ENCODE data around the gene SIGLEC1. TPM values are rescaled to one million over a fixed set of nuclear protein-coding genes. Genes with fewer than 3 reads are reported as not detected.

Gene SIGLEC1
- total RNA-seq, 1 donor from 2014 or later: 6.4 TPM

GRCh38 chr20:3739054-3739925 is 26.9 kb upstream of the SIGLEC1 start:
- no peak for TF ChIP-seq CTCF (IDR thresholded peaks at IDR 0.05; ENCODE audit: borderline replicate concordance)
- Histone ChIP-seq H3K9me3 (replicated peaks) (no peaks in the 10 kb centered on the region), H3K27me3 (ENCODE audit: low read depth) (peaks cover 2% of the 10 kb centered on the region), H3K4me1 (peaks cover 81% of the 10 kb centered on the region), H3K4me3 (peak overlapping the region; percentile 33), H3K27ac (replicated peaks) (peak overlapping the region; percentile 95), H3K36me3 (peaks cover 16% of the 10 kb centered on the region)
- intact Hi-C loops (cut with micrococcal nuclease): no loop called here
- DNase-seq: peak; percentile 61

- Histone ChIP-seq H3K9me3 (replicated peaks) (no peaks in the 10 kb centered on the region), H3K36me3 (peaks cover 10% of the 10 kb centered on the region), H3K4me3 (peak overlapping the region; percentile 33), H3K27ac (replicated peaks) (peak overlapping the region; percentile 95), H3K4me1 (peaks cover 85% of the 10 kb centered on the region), H3K27me3 (ENCODE audit: low read depth) (peaks cover under 1% of the 10 kb centered on the region)
- intact Hi-C loops (cut with micrococcal nuclease): no loop called here
- no peak for DNase-seq
- no peak for TF ChIP-seq CTCF (IDR thresholded peaks at IDR 0.05; ENCODE audit: borderline replicate concordance)
Measured at GRCh38 chr20:3738111-3739053, 26.0 kb upstream of the SIGLEC1 start.

- Histone ChIP-seq H3K36me3 (peaks cover 8% of the 10 kb centered on the region), H3K27ac (replicated peaks) (peak overlapping the region; percentile 95), H3K9me3 (replicated peaks) (no peaks in the 10 kb centered on the region), H3K4me1 (peaks cover 91% of the 10 kb centered on the region), H3K27me3 (ENCODE audit: low read depth) (peaks cover 24% of the 10 kb centered on the region), H3K4me3 (peak overlapping the region; percentile 17)
- no peak for TF ChIP-seq CTCF (IDR thresholded peaks at IDR 0.05; ENCODE audit: borderline replicate concordance)
- intact Hi-C loops (cut with micrococcal nuclease): no loop called here
- DNase-seq: no peak
Measured at GRCh38 chr20:3735768-3736167, 23.4 kb upstream of the SIGLEC1 start.

- H3K27me3 ChIP-seq (ENCODE audit: low read depth): peaks cover 25% of the 10 kb centered on the region
- no peak for TF ChIP-seq CTCF (IDR thresholded peaks at IDR 0.05; ENCODE audit: borderline replicate concordance)
- peak overlapping the region; percentile 78 for H3K4me3 ChIP-seq
- no peak for DNase-seq
- H3K27ac ChIP-seq (replicated peaks): peak overlapping the region; percentile 95
- H3K36me3 ChIP-seq: peaks cover 3% of the 10 kb centered on the region
- H3K9me3 ChIP-seq (replicated peaks): no peaks in the 10 kb centered on the region
- intact Hi-C loops (cut with micrococcal nuclease): no loop called here
- peaks cover 92% of the 10 kb centered on the region for H3K4me1 ChIP-seq
Measured at GRCh38 chr20:3734111-3734843, 21.9 kb upstream of the SIGLEC1 start.

All from left ventricle myocardium inferior (tissue), 1 donor.